Tongue (tissue), 2 donors: Measurements from ENCODE around the gene CHPF2. TPM values are rescaled to one million over a fixed set of nuclear protein-coding genes. Genes with fewer than 3 reads are reported as not detected.

Experiments used
- DNase-seq: peaks from one replicate; pipeline ENCODE4 v3.0.0-alpha.2; 2015
- total RNA-seq: library from RNA; depleted of rRNA; stranded (reverse); fragments of >200 nt; gene quantifications from one replicate; pipeline ENCODE4 v1.2.3, GENCODE V29; 2014

The CHPF2 gene
- total RNA-seq, 1 donor from 2014 or later, result 29.2 TPM

GRCh38 chr7:151206914-151207313 is 25.4 kb upstream of the CHPF2 start:
- DNase-seq, result no peak

- DNase-seq, result no peak
These were observed 25.0 kb upstream of the CHPF2 start for GRCh38 chr7:151207315-151207714.

GRCh38 chr7:151207804-151208203 is 24.5 kb upstream of the CHPF2 start:
- peak; percentile 9 for DNase-seq

- no peak for DNase-seq
These were observed 23.9 kb upstream of the CHPF2 start for GRCh38 chr7:151208253-151208862.

GRCh38 chr7:151209588-151209987 is 22.7 kb upstream of the CHPF2 start:
- DNase-seq, result no peak

GRCh38 chr7:151210087-151210854 is 22.0 kb upstream of the CHPF2 start, which contains the start of gene H2BK1:
Gene H2BK1 (minus strand): TSS chr7:151210488. CDS start chr7:151210318, 170 bp downstream.
- DNase-seq, result no peak

GRCh38 chr7:151211155-151211772 is 21.0 kb upstream of the CHPF2 start:
- no peak for DNase-seq

- no peak for DNase-seq
These were observed 19.7 kb upstream of the CHPF2 start for GRCh38 chr7:151212626-151213025.

- no peak for DNase-seq
These were observed 18.5 kb upstream of the CHPF2 start for GRCh38 chr7:151213826-151214225.

GRCh38 chr7:151215396-151215795 is 16.9 kb upstream of the CHPF2 start:
- no peak for DNase-seq

- no peak for DNase-seq
These were observed 14.1 kb upstream of the CHPF2 start for GRCh38 chr7:151218170-151218569.

GRCh38 chr7:151223728-151224127 is 8.6 kb upstream of the CHPF2 start:
- no peak for DNase-seq

GRCh38 chr7:151225948-151226510 is 6.3 kb upstream of the CHPF2 start:
- DNase-seq, result no peak

- no peak for DNase-seq
These were observed 5.8 kb upstream of the CHPF2 start for GRCh38 chr7:151226560-151226874.

GRCh38 chr7:151226875-151227782 is 5.2 kb upstream of the CHPF2 start, which contains the start of gene ABCF2:
Gene ABCF2 (minus strand): TSS chr7:151227205. CDS start chr7:151226458, 747 bp downstream.
- peak; percentile 99 for DNase-seq

- DNase-seq, result no peak
These were observed 4.0 kb upstream of the CHPF2 start for GRCh38 chr7:151228024-151228866.

- DNase-seq, result no peak
These were observed 3.0 kb upstream of the CHPF2 start for GRCh38 chr7:151229249-151229648.

GRCh38 chr7:151231080-151231479 is 1.2 kb upstream of the CHPF2 start:
- DNase-seq, result no peak

- peak; percentile 38 for DNase-seq
These were observed 826 bp downstream of the CHPF2 start for GRCh38 chr7:151232917-151233701.

GRCh38 chr7:151233804-151234203 is 1.5 kb downstream of the CHPF2 start:
- DNase-seq, result no peak
